Measurements from ENCODE around the gene TACO1. TPM values are rescaled to one million over a fixed set of nuclear protein-coding genes. Genes with fewer than 3 reads are reported as not detected.

The TACO1 gene
- 22.8 and 31.9 TPM in 2 replicates for total RNA-seq

DNA sequence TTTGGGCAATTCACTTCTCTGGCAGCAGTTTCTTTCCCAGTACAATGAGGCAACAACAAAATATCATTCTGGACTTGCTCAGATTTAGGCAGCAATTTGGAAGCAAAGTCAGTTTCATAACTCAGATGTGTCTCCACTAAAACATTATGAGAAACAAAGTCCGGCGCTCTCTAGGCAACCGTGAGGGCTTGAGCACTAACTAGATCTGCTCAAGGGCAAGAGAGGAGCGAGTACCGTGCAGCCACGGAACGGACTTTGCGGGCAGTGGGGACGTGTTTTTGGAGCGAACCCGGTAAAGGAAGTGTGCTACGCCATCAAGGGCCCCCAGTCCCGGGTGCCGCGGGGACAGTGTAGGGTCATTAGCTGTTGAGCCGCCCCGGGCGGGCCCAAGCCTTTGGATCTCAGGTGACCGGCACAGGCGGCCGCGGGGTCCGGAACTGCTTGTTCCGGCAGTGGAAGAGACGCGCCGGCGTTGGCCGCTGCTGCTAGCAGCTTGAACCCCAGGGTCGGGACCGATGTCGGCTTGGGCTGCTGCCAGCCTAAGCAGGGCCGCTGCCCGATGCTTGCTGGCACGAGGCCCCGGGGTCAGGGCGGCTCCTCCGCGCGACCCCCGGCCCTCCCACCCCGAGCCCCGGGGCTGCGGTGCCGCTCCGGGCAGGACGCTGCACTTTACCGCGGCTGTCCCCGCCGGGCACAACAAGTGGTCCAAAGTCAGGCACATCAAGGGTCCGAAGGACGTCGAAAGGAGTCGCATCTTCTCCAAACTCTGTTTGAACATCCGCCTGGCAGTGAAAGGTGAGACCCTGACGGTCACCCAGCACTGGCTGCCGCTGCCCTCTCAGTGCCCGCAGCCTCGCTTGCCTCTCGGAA, at the start of gene TACO1:
Gene TACO1, plus strand, starts transcription at position 327 of the 870 bp plus-strand sequence. Its CDS starts 189 bp downstream, at position 516.

DNA sequence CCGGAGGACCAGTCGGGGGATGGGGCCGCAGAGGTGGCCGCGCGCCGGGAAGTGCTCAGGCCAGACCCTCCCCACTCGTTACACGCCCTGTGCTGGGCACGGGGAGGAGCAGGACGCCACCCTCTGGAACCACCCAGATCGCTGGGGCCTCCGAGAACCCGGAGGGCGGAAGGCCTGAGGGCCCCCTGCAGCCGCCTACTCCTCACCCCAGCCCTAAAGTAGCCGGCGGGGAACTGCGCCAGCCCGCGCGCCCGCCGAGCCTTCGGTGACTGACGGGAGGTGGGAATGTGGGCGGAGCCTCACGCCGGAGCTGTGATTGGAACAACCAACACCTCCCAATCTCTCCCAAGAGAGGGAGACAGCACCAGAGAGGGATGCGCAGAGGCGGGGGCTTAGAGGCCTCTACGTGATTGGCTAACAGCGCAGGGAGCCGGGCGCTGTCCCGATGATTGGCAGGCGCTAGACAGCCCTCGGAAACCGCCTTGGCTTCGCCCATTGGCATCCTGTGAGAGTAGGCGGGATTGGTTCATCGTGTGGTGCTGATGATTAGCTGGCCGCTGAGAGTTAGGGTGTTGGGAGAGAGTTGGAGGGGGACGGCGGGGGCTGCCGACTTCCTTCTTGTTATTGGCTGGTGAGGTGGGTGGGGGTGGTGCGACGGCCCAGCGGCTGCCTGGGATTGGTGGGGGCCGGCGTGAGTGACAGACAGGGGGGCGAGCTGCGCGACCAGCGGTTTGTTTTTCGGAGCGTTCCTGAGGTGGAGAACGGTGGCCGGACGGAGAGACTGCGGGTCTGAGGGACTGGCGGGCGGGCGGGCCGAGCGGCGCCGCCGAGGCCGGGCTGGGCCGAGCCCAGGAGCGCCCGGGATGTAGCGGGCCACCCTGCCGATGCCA, 21.2 kb downstream of the TACO1 start, which contains the start of gene MAP3K3:
Gene MAP3K3, plus strand, starts transcription at position 734 of the 890 bp plus-strand sequence. CDS start 343 bp downstream, outside the sequence.

Small RNAs within 50 kb of the gene (small RNA-seq; reads per million reads assigned to genes)
- gene RNU6-288P, result not detected

Other genes with a start within 250 kb of the TACO1 start
- 23.1 and 33.8 TPM in 2 replicates for gene CYB561, start 154.6 kb upstream of the TACO1 start, total RNA-seq
- 49.5 and 61.7 TPM in 2 replicates for gene ACE, start 123.8 kb upstream of the TACO1 start, total RNA-seq
- not detected in 2 replicates for gene KCNH6, start 77.5 kb upstream of the TACO1 start, total RNA-seq
- gene DCAF7, start 50.4 kb upstream of the TACO1 start, total RNA-seq, result 20.2 and 26.4 TPM in 2 replicates
- gene MAP3K3, start 21.5 kb downstream of the TACO1 start, total RNA-seq, result 30.1 and 38.1 TPM in 2 replicates
- 1.8 and 4.7 TPM in 2 replicates for gene LIMD2, start 99.2 kb downstream of the TACO1 start, total RNA-seq
- 28.3 and 29.1 TPM in 2 replicates for gene STRADA, start 140.9 kb downstream of the TACO1 start, total RNA-seq
- gene CCDC47, start 172.7 kb downstream of the TACO1 start, total RNA-seq, result 62.5 and 66.7 TPM in 2 replicates
- 55.9 and 65.3 TPM in 2 replicates for gene DDX42, start 173.3 kb downstream of the TACO1 start, total RNA-seq
- 48.9 and 56.6 TPM in 2 replicates for gene PSMC5, start 226.5 kb downstream of the TACO1 start, total RNA-seq
- 56.6 and 64.7 TPM in 2 replicates for gene FTSJ3, start 226.8 kb downstream of the TACO1 start, total RNA-seq
- gene SMARCD2, start 241.8 kb downstream of the TACO1 start, total RNA-seq, result 142 and 174 TPM in 2 replicates